ENCODE measurements around the gene PRDM15. TPM values are rescaled to one million over a fixed set of nuclear protein-coding genes. Genes with fewer than 3 reads are reported as not detected.
A peak's percentile ranks its signal among the peaks of the same experiment; 100 is the strongest.

The PRDM15 gene
- total RNA-seq, 6 donors from 2014 or later = 5.3 to 31.4 (median 7.4) TPM

- TF ChIP-seq POLR2AphosphoS5 (IDR thresholded peaks at IDR 0.05) (no peak), EP300 (IDR thresholded peaks at IDR 0.05) (no peak)
- TF ChIP-seq, protein P1, sequence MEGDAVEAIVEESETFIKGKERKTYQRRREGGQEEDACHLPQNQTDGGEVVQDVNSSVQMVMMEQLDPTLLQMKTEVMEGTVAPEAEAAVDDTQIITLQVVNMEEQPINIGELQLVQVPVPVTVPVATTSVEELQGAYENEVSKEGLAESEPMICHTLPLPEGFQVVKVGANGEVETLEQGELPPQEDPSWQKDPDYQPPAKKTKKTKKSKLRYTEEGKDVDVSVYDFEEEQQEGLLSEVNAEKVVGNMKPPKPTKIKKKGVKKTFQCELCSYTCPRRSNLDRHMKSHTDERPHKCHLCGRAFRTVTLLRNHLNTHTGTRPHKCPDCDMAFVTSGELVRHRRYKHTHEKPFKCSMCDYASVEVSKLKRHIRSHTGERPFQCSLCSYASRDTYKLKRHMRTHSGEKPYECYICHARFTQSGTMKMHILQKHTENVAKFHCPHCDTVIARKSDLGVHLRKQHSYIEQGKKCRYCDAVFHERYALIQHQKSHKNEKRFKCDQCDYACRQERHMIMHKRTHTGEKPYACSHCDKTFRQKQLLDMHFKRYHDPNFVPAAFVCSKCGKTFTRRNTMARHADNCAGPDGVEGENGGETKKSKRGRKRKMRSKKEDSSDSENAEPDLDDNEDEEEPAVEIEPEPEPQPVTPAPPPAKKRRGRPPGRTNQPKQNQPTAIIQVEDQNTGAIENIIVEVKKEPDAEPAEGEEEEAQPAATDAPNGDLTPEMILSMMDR (IDR thresholded peaks at IDR 0.05) = no peak
- H3K27ac ChIP-seq = no peak overlapping the region
- peaks cover 3 to 51% (median 32%) of the 10 kb centered on the region in 4 donors for H3K36me3 ChIP-seq
- ATAC-seq (ENCODE audit: low FRiP score in 2 of 2) = no peak
- no peaks in the 10 kb centered on the region for H3K4me1 ChIP-seq
- DNase-seq = no peak
- no peak overlapping the region for H3K4me3 ChIP-seq
- H3K27me3 ChIP-seq = no peaks in the 10 kb centered on the region
- WGBS, 2 donors = 88 to 92% methylated on average over 13 to 19 of the region's 27 CpGs
- no peaks in the 10 kb centered on the region for H3K9me3 ChIP-seq
Measured at GRCh38 chr21:41858466-41859296, 20.5 kb downstream of the PRDM15 start.

DNA sequence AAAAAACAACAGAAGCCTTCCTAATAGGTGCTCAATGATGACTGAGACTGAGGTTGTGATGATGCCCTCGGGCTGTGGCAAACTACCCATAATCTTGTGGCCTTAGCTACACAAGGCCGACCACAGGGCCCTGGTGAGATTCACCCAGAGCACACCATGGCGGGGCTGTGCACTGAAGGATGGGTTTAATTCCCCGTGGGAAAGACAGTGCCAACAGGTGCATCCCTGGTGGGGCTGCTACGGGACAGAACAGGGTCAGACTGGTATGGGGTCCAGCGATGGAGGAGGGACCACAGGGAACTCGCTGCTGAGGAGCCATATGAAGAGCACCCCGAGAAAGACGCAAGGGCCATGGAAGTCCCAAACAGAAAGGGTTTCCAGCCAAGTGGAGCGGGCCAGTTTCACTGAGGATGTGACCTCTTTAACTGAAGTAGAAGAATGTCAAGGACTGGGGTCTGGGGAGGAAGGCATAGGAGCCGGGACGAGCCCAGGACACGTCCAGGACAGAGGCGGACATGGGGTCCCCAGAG, 21.3 kb downstream of the PRDM15 start:
- ATAC-seq (ENCODE audit: low FRiP score in 2 of 2) (no peak), DNase-seq (no peak)
- Histone ChIP-seq H3K9me3 (no peaks in the 10 kb centered on the region), H3K36me3 (peaks cover 3 to 60% (median 34%) of the 10 kb centered on the region in 4 donors), H3K4me3 (no peak overlapping the region), H3K4me1 (no peaks in the 10 kb centered on the region), H3K27me3 (no peaks in the 10 kb centered on the region), H3K27ac (no peak overlapping the region)
- TF ChIP-seq EP300 (IDR thresholded peaks at IDR 0.05) = no peak
- TF ChIP-seq, protein P1 (IDR thresholded peaks at IDR 0.05) = no peak
- TF ChIP-seq POLR2A (IDR thresholded peaks at IDR 0.05) = no peak
- no peak for TF ChIP-seq POLR2AphosphoS5 (IDR thresholded peaks at IDR 0.05)
- WGBS, 2 donors = 93 to 97% methylated on average over 13 to 14 of the region's 14 CpGs

- Histone ChIP-seq H3K4me1 (no peaks in the 10 kb centered on the region), H3K36me3 (peaks cover 3 to 64% (median 39%) of the 10 kb centered on the region in 4 donors), H3K4me3 (no peak overlapping the region), H3K27me3 (no peaks in the 10 kb centered on the region), H3K27ac (no peak overlapping the region), H3K9me3 (no peaks in the 10 kb centered on the region)
- TF ChIP-seq POLR2A (IDR thresholded peaks at IDR 0.05) = no peak
- TF ChIP-seq POLR2AphosphoS5 (IDR thresholded peaks at IDR 0.05) = no peak
- TF ChIP-seq, protein P1 (IDR thresholded peaks at IDR 0.05) = no peak
- TF ChIP-seq EP300 (IDR thresholded peaks at IDR 0.05) = no peak
- 89 to 90% methylated on average over 10 of the region's 10 CpGs for WGBS, 2 donors
- ATAC-seq (ENCODE audit: low FRiP score in 2 of 2) (no peak), DNase-seq (no peak)
Measured at GRCh38 chr21:41856572-41856971, 22.6 kb downstream of the PRDM15 start.

DNA sequence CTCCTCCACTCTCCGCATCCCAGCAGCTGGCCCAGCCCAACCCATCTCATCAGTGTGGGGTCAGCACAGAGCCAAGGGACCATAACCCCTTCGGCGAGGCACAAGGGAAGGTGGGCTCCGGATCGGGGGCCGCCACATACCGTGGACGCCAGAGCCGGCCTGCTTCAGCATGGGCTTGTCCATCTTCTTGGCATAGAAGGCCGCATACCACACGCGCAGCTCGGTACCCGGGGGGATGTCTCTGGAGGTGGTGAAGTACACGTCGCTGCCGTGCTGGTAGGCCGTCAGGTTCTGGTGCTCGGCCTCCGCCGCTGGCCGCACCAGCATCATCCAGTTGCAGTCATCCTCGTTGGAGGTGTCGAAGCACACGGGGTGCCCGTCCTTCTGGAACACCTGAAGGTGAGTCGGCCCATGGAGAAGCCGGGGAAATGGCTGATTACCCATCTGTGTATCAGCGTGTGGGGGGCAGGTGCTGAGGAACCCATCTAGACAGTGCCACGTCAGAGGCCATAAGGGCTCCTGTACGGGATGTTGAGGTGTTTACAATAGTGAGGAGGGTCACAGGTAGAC, 24.6 kb downstream of the PRDM15 start:
- Histone ChIP-seq H3K4me3 (no peak overlapping the region), H3K27me3 (no peaks in the 10 kb centered on the region), H3K27ac (no peak overlapping the region), H3K4me1 (no peaks in the 10 kb centered on the region), H3K9me3 (no peaks in the 10 kb centered on the region), H3K36me3 (peaks cover 3 to 60% (median 37%) of the 10 kb centered on the region in 4 donors)
- DNase-seq (no peak), ATAC-seq (ENCODE audit: low FRiP score in 2 of 2) (peak in 1 of 2 donors; percentile 7)
- TF ChIP-seq, protein P1 (IDR thresholded peaks at IDR 0.05) = no peak
- TF ChIP-seq POLR2A (IDR thresholded peaks at IDR 0.05) = no peak
- TF ChIP-seq EP300 (IDR thresholded peaks at IDR 0.05) = no peak
- TF ChIP-seq POLR2AphosphoS5 (IDR thresholded peaks at IDR 0.05) = no peak
- 96 to 99% methylated on average over 13 to 20 of the region's 31 CpGs for WGBS, 2 donors
